HG03469 (cell line): Measurements from ENCODE around the gene CCL25.
"Not testable (repeated sequence)": the region's sequence is repeated elsewhere in the genome, so short reads cannot be mapped to it uniquely, and the experiment has no call there.

Experiments used
- ATAC-seq: cut with Tn5 transposase; IDR thresholded peaks from one replicate; pipeline ENCODE4 v1.9.1; 2021; ENCODE audit warnings: mild to moderate bottlenecking, moderate library complexity, moderate number of reproducible peaks; ENCODE audit not compliant: unreplicated experiment

Gene CCL25

GRCh38 chr19:8084152-8084551 lies 31.6 kb downstream of the CCL25 start:
- ATAC-seq, result no peak

GRCh38 chr19:8085598-8086408 lies 33.2 kb downstream of the CCL25 start:
- ATAC-seq, result no peak

- no peak for ATAC-seq
These were observed 34.3 kb downstream of the CCL25 start for GRCh38 chr19:8086849-8087248.

GRCh38 chr19:8087876-8088275 lies 35.3 kb downstream of the CCL25 start:
- no peak for ATAC-seq

- ATAC-seq, result no peak
These were observed 36.4 kb downstream of the CCL25 start for GRCh38 chr19:8088752-8089663.

GRCh38 chr19:8089664-8090601 lies 37.4 kb downstream of the CCL25 start:
- ATAC-seq, result no peak

GRCh38 chr19:8090950-8091349 lies 38.4 kb downstream of the CCL25 start:
- no peak for ATAC-seq

GRCh38 chr19:8093740-8094139 lies 41.2 kb downstream of the CCL25 start:
- no peak for ATAC-seq

GRCh38 chr19:8094336-8094735 lies 41.8 kb downstream of the CCL25 start:
- no peak for ATAC-seq

GRCh38 chr19:8095354-8095886 lies 42.9 kb downstream of the CCL25 start:
- ATAC-seq, result no peak

GRCh38 chr19:8096071-8096470 lies 43.5 kb downstream of the CCL25 start:
- ATAC-seq, result no peak

GRCh38 chr19:8097198-8097597 lies 44.6 kb downstream of the CCL25 start:
- no peak for ATAC-seq

GRCh38 chr19:8097681-8098567 lies 45.4 kb downstream of the CCL25 start:
- no peak for ATAC-seq

GRCh38 chr19:8101311-8101710 lies 48.8 kb downstream of the CCL25 start:
- no peak for ATAC-seq

- not testable (repeated sequence) for ATAC-seq
These were observed 49.4 kb downstream of the CCL25 start for GRCh38 chr19:8101910-8102309.

- ATAC-seq, result no peak
These were observed 52.9 kb downstream of the CCL25 start for GRCh38 chr19:8105471-8105870.

- ATAC-seq, result no peak
These were observed 54.8 kb downstream of the CCL25 start for GRCh38 chr19:8107301-8107903.

- ATAC-seq, result no peak
These were observed 56.2 kb downstream of the CCL25 start for GRCh38 chr19:8108560-8109445.
